OCI-LY7 (cell line): ENCODE data around the gene LPGAT1.

Experiments used
- EZH2phosphoT487 ChIP-seq: fragments of 200-600 bp; sonication (generic); IDR thresholded peaks from 2 replicates; pipeline ENCODE4 v1.6.1; 2018; ENCODE audit warnings: low read depth, borderline replicate concordance, mild to moderate bottlenecking, mixed run types, antibody characterized with exemption, low read length, moderate library complexity, mixed read lengths
- TF ChIP-seq, protein P1 (sequence below): fragments of 200-600 bp; sonication (generic); conservative IDR thresholded peaks from 2 replicates; pipeline ENCODE4 v1.5.1; 2014; ENCODE audit warnings: mild to moderate bottlenecking, antibody characterized with exemption, low read length, moderate library complexity, mixed read lengths

GRCh38 chr1:211738691-211739301, 91.8 kb downstream of the LPGAT1 start:
- TF ChIP-seq, protein P1, sequence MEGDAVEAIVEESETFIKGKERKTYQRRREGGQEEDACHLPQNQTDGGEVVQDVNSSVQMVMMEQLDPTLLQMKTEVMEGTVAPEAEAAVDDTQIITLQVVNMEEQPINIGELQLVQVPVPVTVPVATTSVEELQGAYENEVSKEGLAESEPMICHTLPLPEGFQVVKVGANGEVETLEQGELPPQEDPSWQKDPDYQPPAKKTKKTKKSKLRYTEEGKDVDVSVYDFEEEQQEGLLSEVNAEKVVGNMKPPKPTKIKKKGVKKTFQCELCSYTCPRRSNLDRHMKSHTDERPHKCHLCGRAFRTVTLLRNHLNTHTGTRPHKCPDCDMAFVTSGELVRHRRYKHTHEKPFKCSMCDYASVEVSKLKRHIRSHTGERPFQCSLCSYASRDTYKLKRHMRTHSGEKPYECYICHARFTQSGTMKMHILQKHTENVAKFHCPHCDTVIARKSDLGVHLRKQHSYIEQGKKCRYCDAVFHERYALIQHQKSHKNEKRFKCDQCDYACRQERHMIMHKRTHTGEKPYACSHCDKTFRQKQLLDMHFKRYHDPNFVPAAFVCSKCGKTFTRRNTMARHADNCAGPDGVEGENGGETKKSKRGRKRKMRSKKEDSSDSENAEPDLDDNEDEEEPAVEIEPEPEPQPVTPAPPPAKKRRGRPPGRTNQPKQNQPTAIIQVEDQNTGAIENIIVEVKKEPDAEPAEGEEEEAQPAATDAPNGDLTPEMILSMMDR: no peak
- TF ChIP-seq EZH2phosphoT487: no peak
